Transverse colon (tissue), 4 donors: Measurements from ENCODE around the gene ATG2A. TPM values are rescaled to one million over a fixed set of nuclear protein-coding genes. Genes with fewer than 3 reads are reported as not detected.

Experiments
- DNase-seq: peaks from one replicate; pipeline ENCODE4 v3.0.0-alpha.2; 2019
- H3K27ac ChIP-seq, 4 donors: fragments of 200-600 bp; sonication (generic); 2 replicates each; pipeline ENCODE4 v1.5.1; 2016 to 2018; ENCODE audit warnings: inconsistent platforms in 4 of 4
- H3K27me3 ChIP-seq: fragments of 200-600 bp; sonication (generic); 2 replicates; pipeline ENCODE4 v1.5.1; 2017; ENCODE audit warnings: inconsistent platforms
- H3K36me3 ChIP-seq, 4 donors: fragments of 200-600 bp; sonication (generic); 2 replicates each; pipeline ENCODE4 v1.5.1; 2017 to 2019; ENCODE audit warnings: inconsistent platforms in 4 of 4
- H3K4me1 ChIP-seq, 4 donors: fragments of 200-600 bp; sonication (generic); 2 replicates each; pipeline ENCODE4 v1.5.1; 2017 to 2020; ENCODE audit warnings: inconsistent platforms in 4 of 4
- H3K4me3 ChIP-seq, 4 donors: fragments of 200-600 bp; sonication (generic); 1 replicate in 1 of 4; 2 replicates in 3 of 4; pipeline versions ENCODE4 v1.5.1 to v1.6.1; 2017 to 2019; ENCODE audit warnings: inconsistent platforms in 4 of 4
- H3K9me3 ChIP-seq, 2 donors: fragments of 200-600 bp; sonication (generic); 2 replicates each; pipeline ENCODE4 v1.5.1; 2017 to 2019; ENCODE audit warnings: inconsistent platforms in 2 of 2
- CTCF ChIP-seq, 5 experiments: fragments of 200-600 bp in 3 of 5; fragments of 450-650 bp in 2 of 5; sonication (generic) in 3 of 5; IDR thresholded peaks; 1 replicate in 2 of 5; 2 replicates in 3 of 5; pipeline ENCODE4 v1.5.1; 2016 to 2017; ENCODE audit warnings: antibody characterized with exemption in 5 of 5, inconsistent platforms in 3 of 5, mild to moderate bottlenecking in 2 of 5, moderate library complexity in 1 of 5
- EP300 ChIP-seq: sonication (generic); formaldehyde crosslinking; IDR thresholded peaks from one replicate; pipeline ENCODE4 v1.6.1; 2017; ENCODE audit warnings: antibody characterized with exemption, low read depth
- POLR2A ChIP-seq: fragments of 450-650 bp; IDR thresholded peaks from one replicate; pipeline ENCODE4 v1.6.1; 2016; ENCODE audit warnings: antibody characterized with exemption, mild to moderate bottlenecking, moderate library complexity
- POLR2AphosphoS5 ChIP-seq, 3 donors: sonication (generic); formaldehyde crosslinking; IDR thresholded peaks; one replicate each; pipeline ENCODE4 v1.6.1; 2016; ENCODE audit warnings: antibody characterized with exemption in 3 of 3
- WGBS, 2 donors: methylation state at CpG; one replicate each; pipeline ENCODE4 v1.1.5; 2018; ENCODE audit warnings: low coverage in 1 of 2; 5-methylcytosine and 5-hydroxymethylcytosine counted together
- in situ Hi-C, 4 donors: fragments of 200-750 bp; cut with MboI; loops; one replicate each; pipeline versions ENCODE4 v1.15.0 to v1.15.1; 2017; ENCODE audit warnings: low sequenced_read_pairs in 3 of 4, low pct_ligation_motif_present in 1 of 4, low pct_unique_long_range_greater_than_20kb in 1 of 4
- intact Hi-C: fragments of 100-400 bp; cut with DNase I; formaldehyde crosslinking; loops from one replicate; pipeline ENCODE4 v1.15.1; 2023; ENCODE audit warnings: low total_unique reads
- total RNA-seq, 4 donors: library from RNA; depleted of rRNA; stranded (reverse); fragments of >200 nt; gene quantifications; one replicate each; pipeline ENCODE4 v1.1.0, GENCODE V29; 2016

Gene ATG2A
- total RNA-seq, 4 donors from 2014 or later = 30.1 to 82.3 (median 46.4) TPM

GRCh38 chr11:64865286-64866172, 51.5 kb downstream of the ATG2A start:
- 44 to 55% methylated on average over 7 to 15 of the region's 15 CpGs for WGBS, 2 donors
- peaks cover 50 to 83% (median 59%) of the 10 kb centered on the region in 4 donors for H3K4me1 ChIP-seq
- H3K9me3 ChIP-seq = no peaks in the 10 kb centered on the region
- TF ChIP-seq CTCF (IDR thresholded peaks at IDR 0.05) (no peak), EP300 (no peak), POLR2AphosphoS5 (IDR thresholded peaks at IDR 0.05) (peak in 2 of 3 donors; percentile 20 to 56), POLR2A (no peak)
- DNase-seq = no peak
- peak overlapping the region in 1 of 4 donors; percentile 11 for H3K4me3 ChIP-seq
- H3K36me3 ChIP-seq = no peaks in the 10 kb centered on the region
- in situ Hi-C loops (no loop called here), intact Hi-C loops (no loop called here)
- peak overlapping the region; percentile 93 to 96 (median 94) for H3K27ac ChIP-seq
- no peaks in the 10 kb centered on the region for H3K27me3 ChIP-seq

- H3K4me3 ChIP-seq = peak overlapping the region in 1 of 4 donors; percentile 20
- H3K27me3 ChIP-seq = no peaks in the 10 kb centered on the region
- in situ Hi-C loops = no loop called here
- DNase-seq = peak; percentile 66
- no peaks in the 10 kb centered on the region for H3K9me3 ChIP-seq
- intact Hi-C loops = no loop called here
- H3K4me1 ChIP-seq = peaks cover 42 to 83% (median 53%) of the 10 kb centered on the region in 4 donors
- WGBS, 2 donors = 65% methylated on average over 18 of the region's 18 CpGs; no CpG with 5 or more reads in 1 of the 2 donors
- no peak for TF ChIP-seq CTCF (IDR thresholded peaks at IDR 0.05)
- no peak for TF ChIP-seq EP300
- TF ChIP-seq POLR2A = no peak
- peak in 1 of 3 donors; percentile 34 for TF ChIP-seq POLR2AphosphoS5 (IDR thresholded peaks at IDR 0.05)
- no peaks in the 10 kb centered on the region for H3K36me3 ChIP-seq
- H3K27ac ChIP-seq = peak overlapping the region; percentile 93 to 96 (median 94)
Observed at GRCh38 chr11:64864473-64865285, 52.3 kb downstream of the ATG2A start.

DNA sequence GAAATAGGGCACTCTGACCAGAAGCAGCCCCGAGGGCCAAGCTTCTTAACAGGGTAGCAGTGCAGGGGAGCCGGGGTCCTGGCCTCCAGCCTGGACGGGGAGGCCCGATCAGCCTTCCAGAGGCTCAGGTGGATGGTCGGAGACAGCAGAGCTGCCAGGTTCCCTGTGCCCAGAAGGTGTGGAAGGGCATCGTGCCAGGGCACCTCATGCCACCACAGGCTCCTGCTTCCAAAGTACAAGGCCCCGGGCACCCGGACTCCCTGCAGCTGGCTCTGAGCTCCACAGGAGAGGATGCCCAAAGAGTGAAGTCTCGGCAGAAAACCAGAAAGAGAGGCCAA, 52.9 kb downstream of the ATG2A start:
- Histone ChIP-seq H3K27ac (peak overlapping the region; percentile 93 to 96 (median 94)), H3K4me1 (peaks cover 37 to 82% (median 50%) of the 10 kb centered on the region in 4 donors), H3K9me3 (no peaks in the 10 kb centered on the region), H3K27me3 (no peaks in the 10 kb centered on the region), H3K4me3 (peak overlapping the region in 1 of 4 donors; percentile 20), H3K36me3 (no peaks in the 10 kb centered on the region)
- no peak for DNase-seq
- intact Hi-C loops (no loop called here), in situ Hi-C loops (no loop called here)
- TF ChIP-seq EP300 = no peak
- TF ChIP-seq POLR2AphosphoS5 (IDR thresholded peaks at IDR 0.05) = no peak
- TF ChIP-seq POLR2A = no peak
- TF ChIP-seq CTCF (IDR thresholded peaks at IDR 0.05) = no peak
- 68% methylated on average over 9 of the region's 9 CpGs; no CpG with 5 or more reads in 1 of the 2 donors for WGBS, 2 donors
